Memory B cell (primary cell): ENCODE measurements around the gene TDRD3.

Experiments
- ATAC-seq: fragments of 150-1000 bp; cut with Tn5 transposase; 2 replicates; pipeline ENCODE4 v1.10.0; 2021; ENCODE audit warnings: low read depth, mild to moderate bottlenecking, moderate library complexity
- DNase-seq, 2 donors: peaks; one replicate each; pipeline ENCODE4 v3.0.0; 2022; ENCODE audit warnings: low spot score in 2 of 2
- H3K27ac Mint-ChIP-seq: one replicate; pipeline ENCODE4 v1.8.0; 2022; ENCODE audit warnings: mild to moderate bottlenecking, moderate library complexity, mixed read lengths
- H3K27me3 Mint-ChIP-seq: one replicate; pipeline ENCODE4 v1.8.0; 2022; ENCODE audit warnings: mixed read lengths
- H3K36me3 Mint-ChIP-seq: one replicate; pipeline ENCODE4 v1.8.0; 2022; ENCODE audit warnings: mild to moderate bottlenecking, mixed read lengths
- H3K4me1 Mint-ChIP-seq: one replicate; pipeline ENCODE4 v1.8.0; 2022; ENCODE audit warnings: mixed read lengths
- H3K4me3 Mint-ChIP-seq: one replicate; pipeline ENCODE4 v1.8.0; 2022; ENCODE audit warnings: mild to moderate bottlenecking, moderate library complexity, mixed read lengths
- H3K9me3 Mint-ChIP-seq: one replicate; pipeline ENCODE4 v1.8.0; 2022; ENCODE audit warnings: mixed read lengths

Gene TDRD3

DNA sequence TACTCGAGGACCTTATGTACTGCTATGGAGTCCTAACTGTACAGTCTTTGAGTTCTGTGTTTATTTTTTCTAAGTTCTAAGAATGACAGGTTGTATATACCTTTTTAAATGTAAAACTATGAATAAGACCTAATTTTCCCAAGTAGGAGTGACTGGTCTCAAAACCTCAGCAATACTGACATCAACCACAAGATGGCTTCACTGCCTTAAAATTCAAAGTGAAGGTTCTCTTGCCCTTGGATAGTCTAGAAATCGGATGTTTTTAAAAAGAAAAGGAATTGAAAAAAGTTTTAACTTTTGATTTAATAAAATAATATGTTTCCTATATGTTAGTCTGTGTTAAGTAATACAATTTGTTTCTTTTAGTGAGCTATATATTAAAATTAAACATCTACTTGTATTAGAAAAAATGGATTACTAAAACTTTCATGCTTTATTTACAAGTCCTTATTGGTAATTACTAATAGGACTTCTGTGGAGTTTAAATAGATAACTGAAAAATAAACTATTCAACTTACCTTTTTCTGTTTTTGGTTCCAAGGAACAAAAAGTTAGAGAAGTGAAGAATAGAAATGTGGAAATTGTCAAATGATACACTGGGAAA lies 52.0 kb downstream of the TDRD3 start:
- DNase-seq (no peak), ATAC-seq (no peak)
- Mint-ChIP-seq H3K36me3 (peaks cover 3% of the 10 kb centered on the region), H3K4me3 (no peak overlapping the region), H3K27me3 (no peaks in the 10 kb centered on the region), H3K27ac (no peak overlapping the region), H3K9me3 (no peaks in the 10 kb centered on the region), H3K4me1 (no peaks in the 10 kb centered on the region)

DNA sequence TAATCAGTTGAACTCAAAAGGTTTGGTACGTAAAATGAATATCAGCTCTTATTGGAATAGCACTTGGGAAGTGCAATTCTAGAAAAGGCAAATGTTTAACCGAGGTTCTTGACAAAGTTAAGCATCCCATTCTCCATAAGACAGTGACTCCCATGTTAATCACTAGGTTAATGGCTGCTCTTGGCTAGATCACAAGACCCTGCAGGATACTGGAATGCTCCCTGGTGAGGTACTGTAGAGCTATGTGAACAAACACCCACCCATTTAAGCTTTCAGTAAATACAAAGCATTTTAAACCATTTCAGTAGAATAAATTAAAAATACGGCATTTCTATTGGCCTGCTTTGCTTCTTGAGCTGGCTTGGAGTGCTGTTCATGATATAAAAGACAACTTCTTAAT lies 56.5 kb downstream of the TDRD3 start:
- Mint-ChIP-seq H3K27me3 (no peaks in the 10 kb centered on the region), H3K36me3 (peaks cover 7% of the 10 kb centered on the region), H3K4me1 (peaks cover 2% of the 10 kb centered on the region), H3K9me3 (no peaks in the 10 kb centered on the region), H3K4me3 (no peak overlapping the region), H3K27ac (no peak overlapping the region)
- DNase-seq (no peak), ATAC-seq (no peak)

DNA sequence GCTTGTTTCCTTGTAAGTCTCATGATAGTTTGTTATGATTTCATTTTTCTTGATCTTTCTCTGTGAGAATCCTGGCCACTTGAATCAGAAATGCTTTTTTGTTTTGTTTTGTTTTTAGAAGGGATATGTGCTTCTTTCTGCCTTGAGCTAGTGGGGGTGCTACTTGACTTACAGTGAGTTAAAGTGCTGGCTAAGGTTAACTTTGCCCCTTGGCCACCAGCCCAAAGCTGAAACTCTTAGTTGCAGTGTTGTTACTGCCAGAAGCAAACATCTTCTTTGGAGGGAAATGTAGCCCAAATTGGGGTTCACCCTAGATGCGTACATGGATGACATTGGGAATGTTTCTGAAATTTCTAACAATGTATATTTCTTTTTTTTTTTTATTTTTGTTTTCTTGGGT lies 57.4 kb downstream of the TDRD3 start:
- Mint-ChIP-seq H3K36me3 (peaks cover 7% of the 10 kb centered on the region), H3K27ac (no peak overlapping the region), H3K27me3 (no peaks in the 10 kb centered on the region), H3K4me3 (no peak overlapping the region), H3K4me1 (peaks cover 2% of the 10 kb centered on the region), H3K9me3 (no peaks in the 10 kb centered on the region)
- ATAC-seq (no peak), DNase-seq (no peak)

DNA sequence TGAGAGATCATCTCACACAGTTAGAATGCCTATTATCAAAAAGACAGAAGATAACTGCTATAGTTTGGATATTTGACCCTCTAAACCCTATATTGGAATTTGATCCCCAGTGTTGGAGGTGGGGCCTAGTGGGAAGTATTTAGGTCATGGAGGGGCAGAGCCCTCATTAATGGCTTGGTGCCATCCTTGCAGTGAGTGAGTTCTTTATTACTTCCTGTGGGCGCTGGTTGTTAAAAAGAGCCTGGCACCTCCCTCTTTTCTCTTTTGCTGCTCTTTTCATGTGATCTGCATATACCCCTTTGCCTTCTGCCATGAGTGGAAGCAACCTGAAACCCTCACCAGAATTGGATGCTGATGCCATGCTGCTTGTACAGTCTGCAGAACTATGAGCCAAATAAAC lies 66.8 kb downstream of the TDRD3 start:
- Mint-ChIP-seq H3K4me3 (no peak overlapping the region), H3K27ac (no peak overlapping the region), H3K36me3 (peaks cover 21% of the 10 kb centered on the region), H3K9me3 (no peaks in the 10 kb centered on the region), H3K4me1 (no peaks in the 10 kb centered on the region), H3K27me3 (no peaks in the 10 kb centered on the region)
- ATAC-seq (no peak), DNase-seq (no peak)

DNA sequence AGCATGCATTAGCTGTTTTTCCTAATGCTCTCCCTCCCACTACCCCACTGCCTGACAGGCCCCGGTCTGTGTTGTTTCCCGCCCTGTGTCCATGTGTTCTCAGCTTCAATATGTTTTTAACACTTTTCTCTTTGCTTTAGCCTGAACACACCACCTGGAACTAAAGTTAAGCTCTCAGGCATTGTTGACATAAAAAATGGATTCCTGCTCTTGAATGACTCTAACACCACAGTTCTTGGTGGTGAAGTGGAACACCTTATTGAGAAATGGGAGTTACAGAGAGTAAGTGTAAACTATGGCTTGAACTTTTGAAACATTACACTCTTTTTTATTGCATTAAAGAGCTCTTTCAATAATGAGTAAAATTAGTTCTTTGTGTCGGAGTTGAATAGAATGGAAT lies 70.1 kb downstream of the TDRD3 start:
- Mint-ChIP-seq H3K27me3 (no peaks in the 10 kb centered on the region), H3K9me3 (no peaks in the 10 kb centered on the region), H3K4me1 (no peaks in the 10 kb centered on the region), H3K36me3 (peaks cover 24% of the 10 kb centered on the region), H3K27ac (no peak overlapping the region), H3K4me3 (no peak overlapping the region)
- DNase-seq (no peak), ATAC-seq (no peak)

DNA sequence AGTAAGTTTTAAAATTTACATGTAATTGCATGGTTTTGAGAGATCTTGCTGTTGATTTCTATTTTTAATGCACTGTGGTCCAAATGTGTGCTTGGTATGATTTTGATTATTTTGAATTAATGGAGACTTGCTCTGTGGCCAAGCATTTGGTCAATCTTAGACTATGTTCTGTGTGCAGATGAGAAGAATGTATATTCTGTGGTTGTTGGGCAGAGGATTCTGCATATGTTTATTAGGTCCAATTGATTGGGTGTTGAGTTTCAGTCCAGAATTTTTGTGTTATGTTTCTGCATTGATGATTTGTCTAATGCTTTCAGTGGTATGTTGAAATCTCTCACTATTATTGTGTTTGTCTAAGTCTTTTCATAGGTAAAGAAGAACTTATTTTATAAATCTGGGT lies 82.3 kb downstream of the TDRD3 start:
- DNase-seq: no peak
- Mint-ChIP-seq H3K4me3 (no peak overlapping the region), H3K27me3 (no peaks in the 10 kb centered on the region), H3K27ac (no peak overlapping the region), H3K36me3 (peaks cover 66% of the 10 kb centered on the region), H3K4me1 (peaks cover 4% of the 10 kb centered on the region), H3K9me3 (peaks cover 6% of the 10 kb centered on the region)
- no peak for ATAC-seq

DNA sequence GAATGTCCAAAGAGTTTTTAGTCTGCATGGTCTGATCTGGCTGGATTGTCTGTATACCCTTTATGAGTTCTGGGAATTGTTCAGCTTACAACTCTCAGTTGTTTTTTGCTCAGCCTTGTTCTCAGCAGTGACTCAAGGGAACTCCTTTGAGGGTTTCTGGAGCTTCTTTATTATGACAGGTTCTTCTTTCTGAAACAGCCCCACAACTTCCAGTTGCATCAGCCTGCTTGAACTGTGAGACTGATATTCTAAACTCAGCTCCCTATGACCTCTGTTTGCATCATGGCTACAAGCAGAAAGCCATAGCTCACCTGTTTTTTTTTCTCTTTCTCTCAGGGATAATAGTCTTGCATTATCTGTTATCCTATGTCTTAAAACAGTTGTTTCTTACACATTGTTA lies 85.0 kb downstream of the TDRD3 start:
- DNase-seq: no peak

DNA sequence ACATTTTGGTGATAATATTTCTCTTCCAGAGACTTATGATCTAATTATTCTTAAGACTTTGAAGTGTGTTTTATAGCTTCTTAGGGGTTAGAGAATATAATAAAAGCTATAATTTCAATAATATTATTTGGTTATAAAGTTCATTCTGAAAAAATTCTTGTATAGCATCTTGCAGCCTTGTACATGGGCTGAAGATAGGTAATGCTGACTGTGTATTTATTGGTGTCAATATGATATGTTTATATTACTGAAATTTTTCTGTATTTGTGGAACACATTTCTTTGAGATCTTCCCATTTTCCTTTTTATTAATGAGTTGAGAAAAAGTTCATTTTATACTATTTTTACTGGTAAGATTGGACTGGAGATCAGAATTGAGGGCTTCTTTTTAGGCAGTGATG lies 87.8 kb downstream of the TDRD3 start:
- no peak for ATAC-seq
- H3K4me3 Mint-ChIP-seq: no peak overlapping the region
- peaks cover 3% of the 10 kb centered on the region for H3K9me3 Mint-ChIP-seq
- H3K36me3 Mint-ChIP-seq: peaks cover 52% of the 10 kb centered on the region
- DNase-seq: no peak
- H3K27ac Mint-ChIP-seq: no peak overlapping the region
- H3K4me1 Mint-ChIP-seq: peaks cover 1% of the 10 kb centered on the region
- H3K27me3 Mint-ChIP-seq: no peaks in the 10 kb centered on the region

More for the DNA sequence above, 85.0 kb downstream of the TDRD3 start:
- Mint-ChIP-seq H3K4me1 (peaks cover 4% of the 10 kb centered on the region), H3K27me3 (no peaks in the 10 kb centered on the region), H3K4me3 (no peak overlapping the region), H3K9me3 (peaks cover 3% of the 10 kb centered on the region), H3K36me3 (peaks cover 54% of the 10 kb centered on the region), H3K27ac (no peak overlapping the region)
- ATAC-seq: no peak

DNA sequence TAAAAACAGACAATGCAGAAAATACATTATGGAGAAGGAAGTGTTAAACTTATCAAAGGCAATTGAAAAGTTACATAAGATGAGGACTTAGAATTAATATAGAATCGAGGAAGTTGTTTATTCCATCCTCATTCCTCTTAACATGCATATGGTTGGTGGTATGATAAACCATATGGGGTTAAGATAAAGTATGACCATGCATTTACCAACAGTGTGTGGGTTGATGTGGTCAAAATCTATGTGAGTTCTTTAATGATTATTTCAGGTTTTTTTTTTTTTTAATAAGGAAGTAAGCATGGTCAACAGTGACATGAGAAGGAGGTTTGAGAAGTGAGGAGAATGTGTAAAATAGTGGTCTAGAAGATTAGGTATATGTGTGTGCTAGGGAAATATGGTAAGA lies 94.5 kb downstream of the TDRD3 start:
- Mint-ChIP-seq H3K9me3 (peaks cover 3% of the 10 kb centered on the region), H3K27ac (no peak overlapping the region), H3K36me3 (peaks cover 55% of the 10 kb centered on the region), H3K4me3 (no peak overlapping the region), H3K4me1 (no peaks in the 10 kb centered on the region), H3K27me3 (no peaks in the 10 kb centered on the region)
- ATAC-seq (no peak), DNase-seq (no peak)

DNA sequence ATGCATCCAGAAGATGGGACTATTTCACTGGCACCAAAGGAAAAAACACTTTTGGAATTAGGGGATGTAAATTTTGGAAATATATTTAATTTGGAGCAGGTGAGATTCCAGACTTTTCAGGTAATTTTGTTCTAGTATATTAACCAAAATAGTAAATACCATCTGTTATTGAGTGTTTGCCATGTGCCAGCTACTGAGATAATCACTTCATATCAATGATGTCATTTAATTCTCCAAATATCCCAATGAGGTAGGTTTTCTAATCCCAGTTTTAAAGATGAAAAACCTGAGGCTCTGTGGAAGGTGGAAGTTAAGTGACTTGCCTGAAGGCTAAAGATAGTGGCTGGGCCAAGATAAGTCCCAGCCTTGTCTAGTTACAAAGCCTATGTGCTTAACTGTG lies 95.2 kb downstream of the TDRD3 start:
- Mint-ChIP-seq H3K9me3 (peaks cover 3% of the 10 kb centered on the region), H3K27ac (no peak overlapping the region), H3K4me3 (no peak overlapping the region), H3K27me3 (no peaks in the 10 kb centered on the region), H3K4me1 (no peaks in the 10 kb centered on the region), H3K36me3 (peaks cover 56% of the 10 kb centered on the region)
- DNase-seq (no peak), ATAC-seq (no peak)

DNA sequence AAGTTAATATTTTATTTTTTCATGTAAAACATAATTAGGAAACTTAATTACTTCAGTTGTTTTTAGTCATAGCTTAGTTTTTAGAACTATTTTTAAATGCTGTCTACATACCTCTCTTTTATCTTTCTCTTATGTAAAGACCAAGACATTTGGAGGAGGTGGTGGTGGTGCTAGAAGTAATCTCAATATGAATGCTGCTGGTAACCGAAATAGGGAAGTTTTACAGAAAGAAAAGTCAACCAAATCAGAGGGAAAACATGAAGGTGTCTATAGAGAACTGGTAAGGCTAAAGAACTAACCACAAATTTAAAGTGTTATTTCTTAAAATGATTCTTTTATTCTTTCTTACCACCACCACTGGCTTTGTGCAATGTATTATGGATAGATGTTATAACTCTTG lies 97.3 kb downstream of the TDRD3 start:
- Mint-ChIP-seq H3K4me3 (no peak overlapping the region), H3K9me3 (peaks cover 3% of the 10 kb centered on the region), H3K27me3 (no peaks in the 10 kb centered on the region), H3K27ac (no peak overlapping the region), H3K36me3 (peaks cover 58% of the 10 kb centered on the region), H3K4me1 (no peaks in the 10 kb centered on the region)
- ATAC-seq (no peak), DNase-seq (no peak)

DNA sequence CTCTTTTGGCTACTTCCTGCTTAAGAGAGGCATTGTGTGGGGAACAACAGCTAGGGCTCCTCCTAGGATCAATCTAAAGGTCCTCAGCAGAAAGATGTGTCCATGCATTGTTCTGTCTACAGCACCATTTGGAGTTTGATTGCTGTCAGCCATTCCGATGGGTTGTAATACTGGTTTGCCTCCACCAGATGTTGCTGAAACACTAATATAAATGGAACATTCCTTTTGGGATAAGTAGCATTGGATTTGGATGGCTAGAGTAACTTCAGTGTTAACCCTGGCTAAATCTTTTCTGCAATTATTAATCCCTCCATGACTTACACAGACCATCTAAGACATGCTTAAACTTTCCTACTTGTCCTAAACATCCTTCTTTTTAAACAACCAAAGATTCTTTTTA lies 104.2 kb downstream of the TDRD3 start:
- Mint-ChIP-seq H3K4me1 (no peaks in the 10 kb centered on the region), H3K9me3 (peaks cover 10% of the 10 kb centered on the region), H3K36me3 (peaks cover 60% of the 10 kb centered on the region), H3K27me3 (no peaks in the 10 kb centered on the region), H3K4me3 (no peak overlapping the region), H3K27ac (no peak overlapping the region)
- DNase-seq: no peak
- no peak for ATAC-seq

DNA sequence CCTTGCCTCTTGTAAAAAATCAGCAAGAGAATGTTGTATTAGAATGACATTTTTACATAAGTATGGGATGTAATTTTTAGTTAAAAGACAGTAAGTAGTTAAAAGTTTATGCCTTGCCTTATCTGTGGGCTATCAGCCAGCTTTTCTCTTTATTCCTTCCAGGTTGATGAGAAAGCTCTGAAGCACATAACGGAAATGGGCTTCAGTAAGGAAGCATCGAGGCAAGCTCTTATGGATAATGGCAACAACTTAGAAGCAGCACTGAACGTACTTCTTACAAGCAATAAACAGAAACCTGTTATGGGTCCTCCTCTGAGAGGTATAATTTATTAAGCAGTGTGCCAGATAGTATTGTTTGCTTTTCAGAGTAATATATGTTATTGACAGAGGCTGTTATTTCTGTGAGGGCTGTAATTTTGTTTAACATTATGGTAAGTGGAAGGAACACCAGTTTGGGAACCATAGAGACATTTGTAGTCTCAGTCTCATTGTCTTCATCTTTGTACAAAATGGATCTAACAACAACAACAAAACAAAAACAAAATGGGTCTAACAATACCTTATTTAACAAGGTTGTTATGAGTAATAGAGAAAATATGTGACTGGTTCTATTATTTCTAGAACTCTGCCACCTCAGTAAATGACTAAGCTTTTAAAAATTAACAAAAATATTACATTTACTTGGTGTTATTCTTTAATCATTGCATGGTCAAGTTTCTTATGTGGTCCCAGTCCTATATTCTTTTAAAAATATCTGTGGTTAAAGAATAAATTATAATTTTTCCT lies 112.8 kb downstream of the TDRD3 start:
- H3K27me3 Mint-ChIP-seq: no peaks in the 10 kb centered on the region

DNA sequence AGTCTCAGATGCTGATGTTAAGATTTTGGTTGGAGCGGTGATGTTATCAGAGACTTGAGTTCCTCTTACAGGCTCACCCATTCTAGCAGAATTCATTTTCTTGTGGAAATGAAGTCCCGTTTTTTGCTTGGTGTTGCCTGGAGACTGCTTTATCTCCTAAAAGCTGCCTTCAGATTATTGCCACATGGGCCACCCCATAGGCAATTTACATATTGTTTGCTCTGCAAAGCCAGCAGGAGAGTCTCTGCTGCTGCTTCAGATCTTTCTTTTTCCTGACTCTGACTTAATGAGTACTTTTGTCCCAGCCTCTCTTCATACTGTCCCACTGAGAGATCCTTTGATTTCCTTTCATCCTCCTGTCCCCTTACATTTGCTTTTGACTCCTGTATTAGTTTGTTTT lies 114.6 kb downstream of the TDRD3 start:
- H3K9me3 Mint-ChIP-seq: peaks cover 3% of the 10 kb centered on the region
- H3K4me1 Mint-ChIP-seq: no peaks in the 10 kb centered on the region
- H3K36me3 Mint-ChIP-seq: peaks cover 44% of the 10 kb centered on the region
- H3K27me3 Mint-ChIP-seq: no peaks in the 10 kb centered on the region
- ATAC-seq (no peak), DNase-seq (no peak)
- no peak overlapping the region for H3K4me3 Mint-ChIP-seq
- no peak overlapping the region for H3K27ac Mint-ChIP-seq

More for the DNA sequence above, 112.8 kb downstream of the TDRD3 start:
- Mint-ChIP-seq H3K4me3 (no peak overlapping the region), H3K9me3 (peaks cover 7% of the 10 kb centered on the region), H3K4me1 (no peaks in the 10 kb centered on the region), H3K36me3 (peaks cover 43% of the 10 kb centered on the region), H3K27ac (no peak overlapping the region)
- no peak for ATAC-seq
- DNase-seq: no peak

DNA sequence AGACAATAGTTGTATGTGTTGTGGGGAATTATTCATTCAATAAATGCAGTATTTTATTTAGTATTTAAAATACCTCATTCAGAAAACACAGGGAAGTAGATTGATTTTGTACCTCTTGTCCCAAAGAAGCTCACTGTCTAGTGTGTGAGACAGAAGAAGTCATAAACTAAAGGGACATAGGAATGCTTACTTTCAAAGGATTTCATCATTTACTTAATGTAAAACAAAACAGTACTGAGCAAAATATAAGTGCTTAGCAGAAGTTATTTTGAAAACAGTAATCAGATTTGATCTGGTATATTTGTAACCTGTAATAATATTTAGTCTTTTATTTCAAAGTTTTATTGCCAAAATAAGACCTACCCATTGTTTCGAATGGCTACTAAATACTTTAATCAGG lies 117.9 kb downstream of the TDRD3 start:
- H3K9me3 Mint-ChIP-seq: peaks cover 3% of the 10 kb centered on the region
- peaks cover 42% of the 10 kb centered on the region for H3K36me3 Mint-ChIP-seq
- no peak overlapping the region for H3K27ac Mint-ChIP-seq
- no peak for ATAC-seq
- DNase-seq: no peak
- H3K4me3 Mint-ChIP-seq: no peak overlapping the region
- H3K4me1 Mint-ChIP-seq: no peaks in the 10 kb centered on the region
- H3K27me3 Mint-ChIP-seq: no peaks in the 10 kb centered on the region
